OCI-M2 (cell line): Measurements from ENCODE around the gene FNTB.
"Not testable (repeated sequence)": the region's sequence is repeated elsewhere in the genome, so short reads cannot be mapped to it uniquely, and the experiment has no call there.

Experiments
- DNase-seq: peaks from one replicate; lab custom pipeline; 2025; ENCODE audit not compliant: unreplicated experiment; lab: John Stamatoyannopoulos, UW

The FNTB gene

DNA sequence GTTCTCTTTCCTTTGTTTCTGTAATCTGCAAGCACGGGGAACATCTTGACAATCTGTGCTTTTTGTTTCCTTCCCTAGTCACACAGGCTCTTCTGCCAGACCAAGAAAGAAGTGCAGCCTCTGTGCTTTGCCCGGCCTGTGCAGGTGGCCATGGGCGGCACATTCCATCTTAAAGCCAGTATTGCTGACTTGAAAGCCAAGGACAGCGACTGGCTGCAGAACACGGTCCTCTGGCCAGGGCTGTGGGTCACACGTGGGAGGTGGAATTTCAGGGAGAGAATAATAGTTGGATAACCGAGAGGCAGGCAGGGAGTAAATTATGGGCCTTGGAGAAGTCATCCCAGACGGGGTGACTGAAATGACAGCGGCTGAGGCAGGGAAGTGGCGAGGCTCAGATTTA, 24.8 kb downstream of the FNTB start:
- no peak for DNase-seq

DNA sequence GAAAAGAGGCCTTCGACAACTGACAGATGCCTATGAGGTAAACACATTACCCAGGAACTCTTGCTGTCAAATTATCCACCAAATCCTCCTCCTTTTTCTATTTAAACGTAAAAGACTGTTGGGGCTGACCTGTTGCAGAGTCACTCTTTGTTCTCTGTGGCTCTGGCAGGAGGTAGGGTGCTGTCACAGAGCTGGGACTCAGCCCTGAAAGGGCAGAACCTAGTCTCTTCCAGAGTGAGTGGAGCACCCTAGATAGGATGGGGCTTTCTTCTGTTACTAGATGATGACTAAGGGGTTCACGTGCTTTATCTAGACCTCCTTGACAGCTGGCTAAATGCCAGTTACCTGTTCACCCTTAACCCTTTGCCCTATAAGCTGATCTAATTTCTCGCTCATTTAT, 25.7 kb downstream of the FNTB start:
- DNase-seq = no peak

DNA sequence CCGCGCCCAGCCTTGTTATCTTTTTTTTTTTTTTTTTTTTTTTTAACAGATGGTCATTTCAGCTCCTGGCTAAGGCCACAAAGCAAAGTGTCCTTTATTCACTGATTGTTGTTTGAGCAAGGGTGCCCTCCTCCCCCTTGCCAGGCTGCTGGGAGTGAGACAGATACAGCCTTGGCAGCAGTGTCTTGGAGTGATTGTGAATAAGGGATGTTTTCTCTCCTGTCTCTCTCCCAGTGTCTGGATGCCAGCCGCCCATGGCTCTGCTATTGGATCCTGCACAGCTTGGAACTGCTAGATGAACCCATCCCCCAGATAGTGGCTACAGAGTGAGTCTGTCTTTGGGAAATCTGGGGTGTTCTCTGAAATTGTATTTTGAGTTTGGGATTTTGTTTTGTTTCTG, 28.7 kb downstream of the FNTB start:
- DNase-seq = no peak

DNA sequence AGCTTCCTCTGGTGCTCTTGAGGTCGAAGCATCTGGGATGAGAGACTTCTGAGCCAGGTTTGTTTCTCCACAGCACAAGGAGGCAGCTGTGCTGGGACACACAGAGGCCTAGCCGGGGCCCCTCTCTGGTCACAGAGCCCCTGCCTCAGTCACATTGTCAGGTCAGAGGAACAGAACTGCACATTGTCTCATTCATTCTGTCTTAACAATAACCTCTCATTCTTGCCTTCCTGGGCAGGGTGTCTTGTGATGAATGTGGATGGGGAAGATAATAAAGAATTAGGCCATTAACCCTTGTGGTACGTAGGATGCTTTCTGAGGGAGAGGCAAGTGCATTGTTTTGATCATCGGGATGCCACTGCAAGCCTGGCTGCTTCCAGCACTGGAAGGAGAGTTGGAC, 29.8 kb downstream of the FNTB start:
- no peak for DNase-seq

DNA sequence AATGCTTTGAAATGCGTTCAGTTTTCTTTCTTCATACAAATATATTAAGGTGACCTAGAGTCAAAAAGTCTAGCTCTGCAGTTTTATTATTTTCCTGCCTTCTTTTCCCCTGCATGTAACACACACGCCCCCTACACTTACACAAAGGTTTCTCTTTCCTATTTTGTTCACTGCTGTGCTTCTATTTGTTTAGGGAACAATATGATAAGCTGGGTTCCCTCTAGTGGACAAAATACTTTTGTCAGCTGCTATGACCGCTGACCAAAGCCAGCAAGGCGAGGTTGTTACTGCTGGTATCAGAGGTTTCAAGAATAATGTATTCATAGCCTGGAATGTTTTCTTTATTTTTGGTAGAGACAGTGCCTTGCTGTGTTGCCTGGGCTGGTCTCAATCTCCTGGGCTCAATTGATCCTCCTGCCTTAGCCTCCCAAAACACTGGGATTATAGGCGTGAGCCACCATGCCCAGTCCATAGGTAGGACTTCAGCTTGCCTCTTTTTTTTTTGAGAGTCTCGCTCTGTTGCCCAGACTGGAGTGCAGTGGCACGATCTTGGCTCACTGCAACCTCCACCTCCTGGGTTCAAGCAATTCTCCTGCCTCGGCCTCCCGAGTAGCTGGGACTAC, 33.4 kb downstream of the FNTB start:
- DNase-seq = peak; percentile 25

DNA sequence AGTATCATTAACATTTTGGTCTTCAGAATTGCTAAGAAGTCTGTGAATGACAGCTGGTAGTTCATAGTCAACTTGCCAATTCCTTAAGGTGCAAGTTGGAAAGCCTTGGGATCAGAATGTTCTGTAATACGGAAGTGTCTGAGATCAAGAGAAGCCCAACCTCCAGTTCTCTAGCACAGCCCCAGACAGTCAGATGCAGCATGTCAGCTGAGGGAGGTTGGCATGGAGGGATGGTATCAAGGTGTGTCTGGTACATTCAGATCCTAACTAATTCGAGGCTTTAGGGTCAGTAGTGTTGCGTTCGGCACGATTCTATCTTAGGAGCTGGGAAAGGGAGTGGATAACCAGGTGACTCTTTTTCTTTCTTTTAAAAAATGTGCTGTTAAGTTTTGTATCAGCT, 38.3 kb downstream of the FNTB start:
- DNase-seq = no peak

DNA sequence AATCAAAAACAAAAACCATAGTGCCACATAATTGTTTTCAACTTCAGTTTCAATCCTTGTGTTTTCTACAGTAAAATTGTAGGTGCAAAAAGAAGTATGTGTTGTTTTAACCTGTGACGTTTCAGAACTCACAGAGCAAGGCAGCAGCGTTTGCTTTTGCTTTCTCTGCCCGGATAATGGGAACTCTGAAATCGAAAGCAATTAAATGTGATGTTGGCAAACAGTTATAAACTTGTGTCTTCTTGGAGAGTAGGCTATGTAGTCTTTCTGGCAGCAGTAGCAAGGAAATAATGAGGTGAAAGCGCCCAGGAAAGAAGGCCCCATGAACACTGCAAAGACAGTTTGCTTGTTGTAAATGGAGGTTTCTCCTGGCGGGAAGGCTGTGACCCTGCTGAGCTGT, 39.1 kb downstream of the FNTB start:
- no peak for DNase-seq

DNA sequence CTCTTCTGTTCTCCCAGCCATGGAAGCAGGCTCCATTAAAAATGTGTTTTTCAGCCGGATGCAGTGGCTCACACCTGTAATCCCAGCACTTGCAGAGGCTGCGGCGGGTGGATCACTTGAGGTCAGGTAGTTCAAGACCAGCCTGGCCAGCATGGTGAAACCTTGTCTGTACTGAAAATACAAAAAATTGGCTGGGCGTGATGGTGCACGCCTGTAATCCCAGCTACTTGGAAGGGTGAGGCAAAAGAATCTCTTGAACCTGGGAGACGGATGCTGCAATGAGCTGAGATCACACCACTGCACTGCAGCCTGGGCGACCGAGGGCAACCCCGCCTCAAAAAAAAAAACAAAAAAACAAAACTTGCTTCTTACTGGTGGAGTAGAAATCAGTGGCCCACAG, 39.8 kb downstream of the FNTB start:
- DNase-seq = no peak

DNA sequence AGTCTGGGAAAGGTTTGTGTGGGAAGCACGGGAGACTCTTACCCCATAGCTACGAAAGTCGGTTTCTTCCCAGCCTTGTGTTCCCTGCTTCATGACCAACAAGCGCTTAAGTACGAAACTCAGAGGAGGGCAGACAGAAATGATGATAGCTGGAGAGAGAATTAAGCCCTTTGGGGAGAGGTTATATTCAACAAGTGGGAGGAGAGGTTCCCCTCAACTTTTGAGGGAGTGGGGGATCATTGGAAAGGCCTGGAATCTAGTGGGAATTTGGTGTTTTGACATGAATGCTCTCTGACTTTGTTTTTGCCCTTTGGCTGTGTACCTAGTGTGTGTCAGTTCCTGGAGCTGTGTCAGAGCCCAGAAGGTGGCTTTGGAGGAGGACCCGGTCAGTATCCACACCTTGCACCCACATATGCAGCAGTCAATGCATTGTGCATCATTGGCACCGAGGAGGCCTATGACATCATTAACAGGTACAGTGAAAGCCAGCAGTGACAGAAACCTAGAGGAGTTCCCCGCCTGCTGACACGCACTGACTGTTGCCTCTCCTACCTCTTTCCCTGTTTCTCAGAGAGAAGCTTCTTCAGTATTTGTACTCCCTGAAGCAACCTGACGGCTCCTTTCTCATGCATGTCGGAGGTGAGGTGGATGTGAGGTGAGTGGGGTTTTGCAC, 40.6 kb downstream of the FNTB start:
- no peak for DNase-seq

DNA sequence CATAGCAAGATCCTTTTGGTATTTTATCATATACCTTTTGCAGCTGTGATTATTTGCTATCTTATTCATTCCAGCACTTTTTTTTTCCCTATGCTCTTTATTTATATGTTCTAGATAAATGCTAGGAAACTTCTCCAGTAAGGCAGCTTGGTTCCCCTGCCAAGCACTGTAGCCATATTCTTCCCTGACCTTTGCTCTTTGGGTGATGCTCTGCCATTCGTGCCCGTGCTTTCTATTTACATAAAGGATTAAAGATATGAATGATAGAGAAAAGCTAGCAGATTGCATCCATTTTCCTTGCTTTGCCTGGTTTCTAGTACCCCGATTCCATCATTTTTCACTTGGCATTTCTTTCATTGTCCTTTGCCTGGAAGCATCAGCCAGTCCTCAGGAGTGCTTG, 42.2 kb downstream of the FNTB start:
- no peak for DNase-seq

DNA sequence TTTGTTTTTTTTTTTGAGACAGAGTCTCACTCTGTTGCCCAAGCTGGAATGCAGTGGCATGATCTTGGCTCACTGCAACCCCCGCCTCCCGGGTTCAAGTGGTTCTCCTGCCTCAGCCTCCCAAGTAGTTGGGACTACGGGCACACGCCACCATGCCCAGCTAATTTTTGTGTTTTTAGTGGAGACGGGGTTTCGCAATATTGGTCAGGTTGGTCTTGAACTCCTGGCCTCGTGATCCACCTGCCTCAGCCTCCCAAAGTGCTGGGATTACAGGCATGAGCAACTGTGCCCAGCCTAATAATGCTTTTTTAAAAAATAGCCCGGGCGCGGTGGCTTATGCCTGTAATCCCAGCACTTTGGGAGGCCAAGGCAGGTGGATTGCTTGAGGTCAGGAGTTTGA, 44.6 kb downstream of the FNTB start:
- DNase-seq = not testable (repeated sequence)

DNA sequence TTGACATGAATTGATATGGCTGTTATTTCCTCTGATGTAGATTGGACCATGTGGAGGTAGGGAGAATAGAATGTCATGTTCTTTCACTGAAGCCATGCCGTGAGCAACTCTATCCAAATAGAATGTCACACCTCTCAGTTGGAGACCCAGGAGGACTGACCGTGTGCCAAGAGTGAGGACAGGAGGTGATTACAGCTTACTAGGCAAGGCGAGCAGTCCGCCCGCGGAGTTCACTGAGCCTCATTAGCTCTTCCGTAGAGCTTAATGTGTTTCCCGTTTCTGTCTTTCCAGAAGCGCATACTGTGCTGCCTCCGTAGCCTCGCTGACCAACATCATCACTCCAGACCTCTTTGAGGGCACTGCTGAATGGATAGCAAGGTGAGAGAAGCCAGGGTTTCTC, 45.6 kb downstream of the FNTB start:
- DNase-seq = no peak

DNA sequence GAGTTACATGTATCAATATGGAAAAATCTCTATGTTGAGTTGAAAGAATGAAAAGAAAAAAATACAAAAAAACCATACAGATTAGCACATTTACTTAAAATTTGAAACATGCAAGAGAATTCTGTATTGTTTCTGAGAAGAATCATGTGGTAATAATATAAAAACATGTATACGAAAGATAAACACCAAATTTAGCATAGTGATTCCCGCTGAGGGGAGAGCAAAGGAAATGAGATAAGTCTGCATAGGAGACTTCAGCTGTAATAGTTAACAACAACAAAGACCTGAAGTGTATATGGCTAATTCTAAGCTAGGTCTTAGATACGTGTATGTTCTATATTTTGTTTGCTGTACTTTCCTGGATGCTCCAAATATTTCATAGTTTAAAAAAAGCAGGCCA, 46.5 kb downstream of the FNTB start:
- DNase-seq = no peak

DNA sequence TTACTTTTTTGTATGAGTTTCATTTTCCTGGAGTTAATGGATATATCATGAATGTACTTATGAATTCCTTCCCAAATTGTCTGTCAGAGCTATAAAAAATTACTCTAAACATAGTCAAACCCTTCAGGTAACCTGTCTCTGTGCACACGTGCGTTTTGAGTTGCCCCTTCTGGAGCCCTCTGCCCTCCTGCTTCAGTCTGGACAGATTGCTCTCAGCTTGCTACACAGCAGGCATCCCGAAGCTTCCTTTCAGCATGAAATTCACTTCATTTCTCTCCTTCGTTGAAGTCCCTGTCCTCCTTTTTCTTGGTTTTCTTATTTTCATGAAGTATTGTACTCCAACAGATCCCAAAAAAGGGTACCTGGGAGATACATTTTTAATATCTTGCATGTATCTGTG, 47.3 kb downstream of the FNTB start:
- no peak for DNase-seq

DNA sequence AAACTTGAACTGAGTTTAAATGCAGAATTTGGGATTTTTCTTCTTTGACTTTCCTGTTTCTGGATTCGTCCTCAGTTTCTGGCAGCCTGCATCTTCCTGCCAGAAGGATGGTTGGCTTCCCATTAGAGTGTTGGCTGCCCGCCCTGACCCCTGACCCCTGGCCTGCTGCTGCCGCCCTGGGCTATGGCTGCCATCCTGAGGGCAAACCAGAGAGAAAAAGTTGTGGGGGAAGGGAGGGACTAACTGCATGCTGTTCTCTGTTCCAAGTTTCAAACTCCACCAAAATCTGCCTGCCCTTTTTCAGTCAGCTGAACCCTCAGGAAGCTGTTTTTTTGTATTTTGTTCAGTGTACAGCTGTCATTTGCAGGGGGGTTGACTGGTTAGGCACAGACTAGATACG, 48.4 kb downstream of the FNTB start:
- DNase-seq = no peak

DNA sequence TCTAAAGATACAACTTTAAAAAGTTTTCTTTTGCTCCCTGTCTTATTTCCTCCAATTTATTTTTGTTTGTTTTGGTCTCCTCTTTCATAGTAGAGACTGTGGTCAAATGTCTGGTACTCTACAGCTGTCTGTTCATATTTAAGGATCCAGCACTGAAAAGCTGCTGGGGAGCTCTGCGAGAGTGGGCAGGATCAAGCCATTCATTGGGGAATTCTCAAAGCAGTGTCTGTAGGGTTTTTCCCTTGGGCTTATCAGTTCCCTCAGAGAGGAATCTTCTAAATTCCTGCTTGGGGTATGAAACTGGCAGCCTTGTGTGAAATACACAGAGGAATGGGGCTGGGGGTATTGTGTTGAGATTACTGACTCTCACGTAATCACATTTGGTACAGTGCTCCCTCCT, 52.3 kb downstream of the FNTB start:
- no peak for DNase-seq

DNA sequence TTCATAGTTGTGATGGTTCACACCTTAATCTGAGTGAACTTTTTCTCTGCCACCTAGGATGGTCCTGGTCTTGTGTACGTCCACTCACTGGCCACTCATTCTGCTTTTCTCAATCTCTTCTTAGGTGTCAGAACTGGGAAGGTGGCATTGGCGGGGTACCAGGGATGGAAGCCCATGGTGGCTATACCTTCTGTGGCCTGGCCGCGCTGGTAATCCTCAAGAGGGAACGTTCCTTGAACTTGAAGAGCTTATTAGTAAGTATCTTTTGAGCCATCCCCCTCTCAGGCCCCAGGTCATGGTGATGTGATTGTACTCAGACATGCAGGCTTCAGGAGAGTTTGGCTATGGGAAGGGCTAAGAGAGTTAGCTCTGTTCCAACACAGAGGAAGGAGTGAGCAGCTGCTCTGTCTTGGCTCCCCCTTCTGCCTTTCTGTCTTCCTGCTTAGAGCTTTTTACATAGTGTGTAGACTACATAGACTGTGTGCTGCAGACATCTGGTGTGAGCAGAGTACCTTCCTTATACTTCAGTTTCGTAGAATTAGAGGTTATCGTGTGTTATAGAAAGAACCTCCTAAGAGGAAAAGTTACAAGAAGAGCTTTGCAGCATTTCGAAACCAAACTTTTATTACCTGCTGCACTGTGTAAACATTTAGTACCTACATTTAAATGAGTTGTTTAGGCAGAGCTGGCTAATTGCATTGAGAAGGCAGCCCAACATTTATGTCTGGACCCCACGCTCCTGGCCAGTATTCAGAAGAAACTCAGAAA, 54.2 kb downstream of the FNTB start:
- no peak for DNase-seq

DNA sequence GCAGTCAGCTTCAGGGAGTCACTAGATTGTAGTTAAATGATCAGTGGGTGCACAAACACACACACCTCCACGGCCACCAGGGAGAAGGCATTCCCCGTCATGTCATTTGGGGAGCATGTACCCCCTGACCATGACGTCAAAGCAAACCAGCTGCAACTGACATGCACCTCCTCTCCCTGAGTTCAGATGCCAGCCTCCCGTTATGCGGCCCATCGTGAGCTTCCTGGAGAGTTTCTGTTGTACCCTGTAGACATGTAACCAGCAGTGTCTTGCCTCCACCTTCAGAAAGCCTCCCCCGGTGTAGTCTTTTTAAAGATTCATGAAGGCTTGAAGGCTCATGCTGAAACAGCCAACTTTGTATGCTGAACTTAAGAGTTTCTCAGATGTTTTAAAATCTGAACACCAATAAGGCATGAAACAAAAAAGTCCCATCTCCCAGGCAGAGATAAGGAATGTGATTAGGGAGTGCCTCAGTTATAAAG, 54.8 kb downstream of the FNTB start:
- DNase-seq = no peak

DNA sequence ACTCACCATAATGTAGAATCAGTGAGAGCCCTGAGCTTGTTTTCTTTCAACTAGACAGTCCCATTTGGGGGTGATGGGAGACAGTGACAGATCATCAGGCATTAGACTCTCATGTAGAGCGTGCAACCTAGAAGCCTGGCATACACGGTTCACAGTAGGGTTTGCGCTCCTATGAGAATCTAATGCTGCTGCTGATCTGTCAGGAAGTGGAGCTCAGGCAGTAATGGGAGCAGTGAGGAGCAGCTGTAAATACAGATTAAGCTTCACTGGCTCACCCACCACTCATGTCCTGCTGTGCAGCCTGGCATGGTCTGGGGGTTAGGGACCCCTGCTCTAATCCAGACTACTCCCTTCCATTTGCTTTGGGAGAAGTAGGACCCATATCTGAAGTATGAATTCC, 55.6 kb downstream of the FNTB start:
- peak; percentile 92 for DNase-seq

DNA sequence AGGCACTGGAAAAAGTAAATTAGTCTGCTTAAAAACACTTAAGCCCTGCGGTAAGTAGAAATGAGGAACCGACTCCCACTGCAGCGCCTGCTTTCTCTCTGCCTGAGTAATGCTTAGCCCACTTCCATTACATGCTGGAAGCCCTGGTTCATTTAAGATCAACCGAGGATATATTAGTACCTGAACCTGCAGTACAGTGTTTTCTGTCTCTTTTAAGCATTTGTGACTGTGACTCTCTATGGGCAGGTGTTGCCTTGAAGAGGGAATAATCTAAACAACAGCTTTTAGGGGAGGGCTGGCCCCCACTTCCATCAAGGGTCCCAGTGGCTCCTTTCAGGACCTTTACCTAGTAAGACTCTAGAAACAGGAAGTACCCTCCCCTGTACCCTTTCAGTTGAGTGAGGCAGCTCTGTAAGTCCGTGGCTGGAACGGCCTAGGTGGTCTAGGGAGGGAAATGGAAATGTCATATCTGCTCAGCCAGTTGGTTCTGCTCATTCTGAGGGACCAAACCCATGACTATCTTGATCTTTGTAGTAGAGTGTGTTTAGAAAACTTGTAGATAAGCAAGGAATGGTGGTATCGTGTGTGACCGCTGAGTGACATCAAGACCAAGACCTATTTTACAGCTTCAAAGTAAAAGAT, 56.2 kb downstream of the FNTB start:
- peak; percentile 93 for DNase-seq

DNA sequence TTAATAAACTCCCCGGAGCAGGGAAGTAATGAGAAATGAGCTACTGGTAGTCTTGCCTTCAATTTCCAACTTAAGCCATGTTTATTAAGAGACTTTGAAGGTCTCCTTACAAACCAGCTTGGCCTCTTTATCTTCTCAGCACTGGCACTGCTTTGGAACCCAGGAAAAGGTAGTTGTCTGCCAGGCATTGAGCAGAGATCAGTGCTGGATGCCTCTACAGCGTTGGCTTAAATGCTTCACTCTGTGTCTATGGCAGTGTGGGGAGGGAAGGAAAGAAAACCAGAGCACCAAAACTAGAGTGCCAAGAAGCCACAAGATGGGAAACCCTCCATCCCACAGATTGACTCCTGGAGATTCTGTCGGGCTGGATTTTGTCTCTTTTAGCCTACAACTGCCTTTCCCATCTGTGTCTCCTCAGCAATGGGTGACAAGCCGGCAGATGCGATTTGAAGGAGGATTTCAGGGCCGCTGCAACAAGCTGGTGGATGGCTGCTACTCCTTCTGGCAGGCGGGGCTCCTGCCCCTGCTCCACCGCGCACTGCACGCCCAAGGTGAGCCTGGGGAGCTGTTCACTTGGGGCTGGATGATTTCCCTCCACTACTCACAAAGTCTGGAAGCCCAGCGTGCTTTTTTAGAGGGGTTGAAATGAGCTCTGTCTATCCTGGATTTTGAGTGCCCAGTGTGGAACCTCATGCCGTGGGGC, 57.3 kb downstream of the FNTB start:
- no peak for DNase-seq
